ENCODE results near the gene SLC52A3. TPM values are rescaled to one million over a fixed set of nuclear protein-coding genes. Genes with fewer than 3 reads are reported as not detected.

The SLC52A3 gene
- polyA plus RNA-seq, 2 of the 4 experiments (the other 2 are of a cell fraction): 0.56 to 0.63 TPM

GRCh38 chr20:740162-740561, 28.1 kb downstream of the SLC52A3 start:
- DNase-seq (ENCODE audit: low read depth in 1 of 2, low spot score in 1 of 2): no peak
- TF ChIP-seq SMC3 (IDR thresholded peaks at IDR 0.05): no peak
- TF ChIP-seq E2F6 (IDR thresholded peaks at IDR 0.05; ENCODE audit: borderline replicate concordance, low read depth): no peak
- TF ChIP-seq, protein P1, sequence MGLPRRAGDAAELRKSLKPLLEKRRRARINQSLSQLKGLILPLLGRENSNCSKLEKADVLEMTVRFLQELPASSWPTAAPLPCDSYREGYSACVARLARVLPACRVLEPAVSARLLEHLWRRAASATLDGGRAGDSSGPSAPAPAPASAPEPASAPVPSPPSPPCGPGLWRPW (IDR thresholded peaks at IDR 0.05): no peak
- TF ChIP-seq POLR2A (IDR thresholded peaks at IDR 0.05; ENCODE audit: low read length): no peak
- TF ChIP-seq RCOR1 (IDR thresholded peaks at IDR 0.05; ENCODE audit: low read depth, low read length): no peak
- TF ChIP-seq, protein P2, sequence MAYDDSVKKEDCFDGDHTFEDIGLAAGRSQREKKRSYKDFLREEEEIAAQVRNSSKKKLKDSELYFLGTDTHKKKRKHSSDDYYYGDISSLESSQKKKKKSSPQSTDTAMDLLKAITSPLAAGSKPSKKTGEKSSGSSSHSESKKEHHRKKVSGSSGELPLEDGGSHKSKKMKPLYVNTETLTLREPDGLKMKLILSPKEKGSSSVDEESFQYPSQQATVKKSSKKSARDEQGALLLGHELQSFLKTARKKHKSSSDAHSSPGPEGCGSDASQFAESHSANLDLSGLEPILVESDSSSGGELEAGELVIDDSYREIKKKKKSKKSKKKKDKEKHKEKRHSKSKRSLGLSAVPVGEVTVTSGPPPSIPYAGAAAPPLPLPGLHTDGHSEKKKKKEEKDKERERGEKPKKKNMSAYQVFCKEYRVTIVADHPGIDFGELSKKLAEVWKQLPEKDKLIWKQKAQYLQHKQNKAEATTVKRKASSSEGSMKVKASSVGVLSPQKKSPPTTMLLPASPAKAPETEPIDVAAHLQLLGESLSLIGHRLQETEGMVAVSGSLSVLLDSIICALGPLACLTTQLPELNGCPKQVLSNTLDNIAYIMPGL (CRISPR knock-in tag; IDR thresholded peaks at IDR 0.05; ENCODE audit: borderline replicate concordance): no peak
- no peak for TF ChIP-seq EHMT2 (IDR thresholded peaks at IDR 0.05; ENCODE audit: low read depth)
- Histone ChIP-seq H3K4me1 (no peaks in the 10 kb centered on the region), H3K9me3 (peaks cover 15% of the 10 kb centered on the region; the same call in 2 of the 3 replicates), H3K27ac (no peak overlapping the region), H3K4me2 (no peak overlapping the region), H3K4me3 (no peak overlapping the region)
- ChIA-PET POLR2A (no interaction called here), CTCF (interaction anchor here (0.9 to 18.0 kb wide), 28 partner anchors 8 to 394 kb away, joined by 3 to 432 read pairs (median 9); no protein-coding TSS in a partner anchor)
- 47% methylated on average over 7 of the region's 7 CpGs for WGBS (ENCODE audit: missing lambda C conversion rate)
- FAIRE-seq: no peak
- no peak for ATAC-seq

DNA sequence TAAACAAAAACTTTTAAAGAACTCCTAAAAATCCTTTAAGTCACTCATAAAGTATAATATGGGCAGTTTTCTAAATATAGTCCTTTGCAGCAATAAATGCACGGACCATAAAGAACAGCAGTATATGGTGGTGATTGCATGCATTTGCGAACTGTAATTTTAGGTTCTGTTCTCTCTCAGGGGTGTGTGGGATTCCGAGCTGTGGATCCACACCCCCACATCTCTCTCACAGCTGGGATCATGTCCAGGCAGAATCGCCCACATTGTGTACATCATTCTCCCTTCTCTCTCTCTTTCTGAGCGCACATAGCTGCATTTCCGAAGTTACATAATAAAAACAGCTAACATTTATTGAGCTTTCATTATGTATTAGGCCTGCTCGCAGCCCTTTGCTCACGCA, 28.6 kb downstream of the SLC52A3 start:
- POLR2A ChIA-PET: no interaction called here
- FAIRE-seq: no peak
- 62% methylated on average over 8 of the region's 8 CpGs for WGBS (ENCODE audit: missing lambda C conversion rate)
- H3K4me3 ChIP-seq: no peak overlapping the region
- H3K4me1 ChIP-seq: no peaks in the 10 kb centered on the region
- DNase-seq (ENCODE audit: low read depth in 1 of 2, low spot score in 1 of 2): no peak
- H3K4me2 ChIP-seq: no peak overlapping the region
- CTCF ChIA-PET: interaction anchor here (0.7 to 18.0 kb wide), 64 partner anchors 8 to 471 kb away, joined by 3 to 432 read pairs (median 5); partner anchors contain the start of gene SLC52A3
- H3K9me3 ChIP-seq: peaks cover 14% of the 10 kb centered on the region; the same call in 2 of the 3 replicates
- TF ChIP-seq HOXA7 (CRISPR knock-in tag; IDR thresholded peaks at IDR 0.05) (no peak), FOSL2 (IDR thresholded peaks at IDR 0.05) (no peak), FOSL2 (CRISPR knock-in tag; IDR thresholded peaks at IDR 0.05) (no peak), RARB (CRISPR knock-in tag; IDR thresholded peaks at IDR 0.05) (no peak), ESRRA (IDR thresholded peaks at IDR 0.05; ENCODE audit: borderline replicate concordance, low read length) (no peak), PHF8 (IDR thresholded peaks at IDR 0.05; ENCODE audit: borderline replicate concordance, low read depth) (no peak), MAX (IDR thresholded peaks at IDR 0.05) (no peak), SREBF2 (IDR thresholded peaks at IDR 0.05) (no peak), MAFK (IDR thresholded peaks at IDR 0.05; ENCODE audit: partially characterized antibody) (no peak)
- ATAC-seq: no peak
- no peak overlapping the region for H3K27ac ChIP-seq

GRCh38 chr20:733861-734260, 34.4 kb downstream of the SLC52A3 start:
- Histone ChIP-seq H3K27ac (no peak overlapping the region), H3K4me3 (no peak overlapping the region), H3K4me1 (no peaks in the 10 kb centered on the region), H3K9me3 (no peaks in the 10 kb centered on the region), H3K4me2 (no peak overlapping the region)
- CTCF ChIA-PET: interaction anchor here (0.8 to 18.0 kb wide), 11 partner anchors 9 to 301 kb away, joined by 3 to 432 read pairs (median 3); no protein-coding TSS in a partner anchor
- WGBS (ENCODE audit: missing lambda C conversion rate): 70% methylated on average over 7 of the region's 7 CpGs
- FAIRE-seq (no peak), ATAC-seq (no peak), DNase-seq (ENCODE audit: low read depth in 1 of 2, low spot score in 1 of 2) (no peak)
- no peak for TF ChIP-seq ESRRA (IDR thresholded peaks at IDR 0.05; ENCODE audit: borderline replicate concordance, low read length)
- no peak for TF ChIP-seq FOSL2 (IDR thresholded peaks at IDR 0.05)
- TF ChIP-seq FOSL2 (CRISPR knock-in tag; IDR thresholded peaks at IDR 0.05): no peak
- TF ChIP-seq, protein P3, sequence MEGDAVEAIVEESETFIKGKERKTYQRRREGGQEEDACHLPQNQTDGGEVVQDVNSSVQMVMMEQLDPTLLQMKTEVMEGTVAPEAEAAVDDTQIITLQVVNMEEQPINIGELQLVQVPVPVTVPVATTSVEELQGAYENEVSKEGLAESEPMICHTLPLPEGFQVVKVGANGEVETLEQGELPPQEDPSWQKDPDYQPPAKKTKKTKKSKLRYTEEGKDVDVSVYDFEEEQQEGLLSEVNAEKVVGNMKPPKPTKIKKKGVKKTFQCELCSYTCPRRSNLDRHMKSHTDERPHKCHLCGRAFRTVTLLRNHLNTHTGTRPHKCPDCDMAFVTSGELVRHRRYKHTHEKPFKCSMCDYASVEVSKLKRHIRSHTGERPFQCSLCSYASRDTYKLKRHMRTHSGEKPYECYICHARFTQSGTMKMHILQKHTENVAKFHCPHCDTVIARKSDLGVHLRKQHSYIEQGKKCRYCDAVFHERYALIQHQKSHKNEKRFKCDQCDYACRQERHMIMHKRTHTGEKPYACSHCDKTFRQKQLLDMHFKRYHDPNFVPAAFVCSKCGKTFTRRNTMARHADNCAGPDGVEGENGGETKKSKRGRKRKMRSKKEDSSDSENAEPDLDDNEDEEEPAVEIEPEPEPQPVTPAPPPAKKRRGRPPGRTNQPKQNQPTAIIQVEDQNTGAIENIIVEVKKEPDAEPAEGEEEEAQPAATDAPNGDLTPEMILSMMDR (IDR thresholded peaks at IDR 0.05): no peak
- TF ChIP-seq ZC3H11A (IDR thresholded peaks at IDR 0.05): no peak
- no peak for TF ChIP-seq POLR2A (IDR thresholded peaks at IDR 0.05; ENCODE audit: low read length)
- POLR2A ChIA-PET: no interaction called here
